ENCODE measurements around the gene DAPK1.

GRCh38 chr9:87516926-87517290 lies 19.2 kb downstream of the DAPK1 start:
- TF ChIP-seq EZH2 (IDR thresholded peaks at IDR 0.05; ENCODE audit: borderline replicate concordance, low read depth, low read length, severe bottlenecking): no peak
- no peak for TF ChIP-seq CTCF (IDR thresholded peaks at IDR 0.05; ENCODE audit: borderline replicate concordance, extremely low read depth, low read length, poor library complexity, severe bottlenecking)

All from DND-41 (cell line).